HL-60 (cell line): Measurements from ENCODE around the gene ARAP2.

Experiments used
- DNase-seq, 2 experiments: peaks; one replicate each; pipeline ENCODE4 v3.0.0-alpha.2; 2010 to 2020; ENCODE audit warnings: low read depth in 1 of 2, low spot score in 1 of 2
- H3K27ac ChIP-seq: fragments of 250-450 bp; sonication (Bioruptor Pico); replicated peaks from 2 replicates; pipeline ENCODE4 v1.5.1; 2020; ENCODE audit warnings: mild to moderate bottlenecking, moderate library complexity
- H3K27me3 ChIP-seq: fragments of 250-450 bp; sonication (Bioruptor Pico); 2 replicates; pipeline ENCODE4 v1.5.1; 2021; ENCODE audit warnings: mild to moderate bottlenecking, moderate library complexity; ENCODE audit not compliant: insufficient read depth, poor library complexity, severe bottlenecking
- H3K4me3 ChIP-seq: replicated peaks from 2 replicates; pipeline ENCODE4 v1.5.1; 2011; ENCODE audit warnings: mild to moderate bottlenecking, control low read depth, low read length; ENCODE audit not compliant: insufficient read depth
- GABPA ChIP-seq: IDR thresholded peaks from 2 replicates; pipeline ENCODE4 v1.6.1; 2012; ENCODE audit warnings: low read depth
- POLR2AphosphoS5 ChIP-seq: IDR thresholded peaks from 2 replicates; pipeline ENCODE4 v1.6.1; 2012; ENCODE audit warnings: low read depth
- SPI1 ChIP-seq: IDR thresholded peaks from 2 replicates; pipeline ENCODE4 v1.6.1; 2012; ENCODE audit warnings: low read depth, mild to moderate bottlenecking, borderline replicate concordance
- TF ChIP-seq, protein P1 (sequence below): IDR thresholded peaks from 2 replicates; pipeline ENCODE4 v1.6.1; 2012; ENCODE audit warnings: low read depth; ENCODE audit not compliant: insufficient replicate concordance
- TF ChIP-seq, protein P2 (sequence below): IDR thresholded peaks from one replicate; pipeline ENCODE4 v1.5.1; 2011; ENCODE audit warnings: low read length, control low read depth, inconsistent platforms; ENCODE audit not compliant: insufficient read depth

Gene ARAP2

DNA sequence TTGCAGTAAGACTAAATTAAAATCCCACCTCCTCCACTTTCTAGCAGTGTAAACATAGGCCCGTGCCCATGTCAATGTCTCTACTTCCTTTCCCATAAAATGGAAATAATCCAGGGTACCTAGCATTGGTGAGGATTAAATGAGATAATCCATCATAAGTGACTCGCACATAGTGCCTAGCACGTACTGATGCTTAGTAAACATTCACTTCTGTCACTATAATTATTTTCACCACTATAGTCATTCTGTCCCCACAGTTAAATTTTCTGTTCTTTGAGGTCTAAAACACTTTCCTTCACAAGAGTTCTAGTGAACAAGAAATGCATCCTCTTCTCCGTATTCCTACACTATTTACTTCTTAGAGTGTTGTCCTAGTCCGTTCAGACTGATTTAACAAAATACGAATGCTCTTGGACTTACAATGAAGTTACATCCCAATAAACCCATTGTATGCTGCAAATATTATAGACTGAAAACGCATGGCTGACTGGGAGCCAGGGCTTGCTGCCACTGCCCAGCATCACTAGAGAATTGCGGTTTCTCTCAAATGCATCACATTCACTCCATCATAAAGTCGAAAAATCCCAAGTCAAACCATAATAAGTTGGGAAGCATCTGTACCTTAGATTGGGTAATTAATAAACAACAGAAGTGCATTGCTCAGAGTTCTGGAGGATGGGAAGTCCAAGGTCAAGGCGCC, 10.6 kb downstream of the ARAP2 start:
- H3K27ac ChIP-seq = no peak overlapping the region
- no peaks in the 10 kb centered on the region for H3K27me3 ChIP-seq
- DNase-seq = no peak
- TF ChIP-seq GABPA = no peak
- TF ChIP-seq, protein P1, sequence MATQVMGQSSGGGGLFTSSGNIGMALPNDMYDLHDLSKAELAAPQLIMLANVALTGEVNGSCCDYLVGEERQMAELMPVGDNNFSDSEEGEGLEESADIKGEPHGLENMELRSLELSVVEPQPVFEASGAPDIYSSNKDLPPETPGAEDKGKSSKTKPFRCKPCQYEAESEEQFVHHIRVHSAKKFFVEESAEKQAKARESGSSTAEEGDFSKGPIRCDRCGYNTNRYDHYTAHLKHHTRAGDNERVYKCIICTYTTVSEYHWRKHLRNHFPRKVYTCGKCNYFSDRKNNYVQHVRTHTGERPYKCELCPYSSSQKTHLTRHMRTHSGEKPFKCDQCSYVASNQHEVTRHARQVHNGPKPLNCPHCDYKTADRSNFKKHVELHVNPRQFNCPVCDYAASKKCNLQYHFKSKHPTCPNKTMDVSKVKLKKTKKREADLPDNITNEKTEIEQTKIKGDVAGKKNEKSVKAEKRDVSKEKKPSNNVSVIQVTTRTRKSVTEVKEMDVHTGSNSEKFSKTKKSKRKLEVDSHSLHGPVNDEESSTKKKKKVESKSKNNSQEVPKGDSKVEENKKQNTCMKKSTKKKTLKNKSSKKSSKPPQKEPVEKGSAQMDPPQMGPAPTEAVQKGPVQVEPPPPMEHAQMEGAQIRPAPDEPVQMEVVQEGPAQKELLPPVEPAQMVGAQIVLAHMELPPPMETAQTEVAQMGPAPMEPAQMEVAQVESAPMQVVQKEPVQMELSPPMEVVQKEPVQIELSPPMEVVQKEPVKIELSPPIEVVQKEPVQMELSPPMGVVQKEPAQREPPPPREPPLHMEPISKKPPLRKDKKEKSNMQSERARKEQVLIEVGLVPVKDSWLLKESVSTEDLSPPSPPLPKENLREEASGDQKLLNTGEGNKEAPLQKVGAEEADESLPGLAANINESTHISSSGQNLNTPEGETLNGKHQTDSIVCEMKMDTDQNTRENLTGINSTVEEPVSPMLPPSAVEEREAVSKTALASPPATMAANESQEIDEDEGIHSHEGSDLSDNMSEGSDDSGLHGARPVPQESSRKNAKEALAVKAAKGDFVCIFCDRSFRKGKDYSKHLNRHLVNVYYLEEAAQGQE = no peak
- TF ChIP-seq, protein P2, sequence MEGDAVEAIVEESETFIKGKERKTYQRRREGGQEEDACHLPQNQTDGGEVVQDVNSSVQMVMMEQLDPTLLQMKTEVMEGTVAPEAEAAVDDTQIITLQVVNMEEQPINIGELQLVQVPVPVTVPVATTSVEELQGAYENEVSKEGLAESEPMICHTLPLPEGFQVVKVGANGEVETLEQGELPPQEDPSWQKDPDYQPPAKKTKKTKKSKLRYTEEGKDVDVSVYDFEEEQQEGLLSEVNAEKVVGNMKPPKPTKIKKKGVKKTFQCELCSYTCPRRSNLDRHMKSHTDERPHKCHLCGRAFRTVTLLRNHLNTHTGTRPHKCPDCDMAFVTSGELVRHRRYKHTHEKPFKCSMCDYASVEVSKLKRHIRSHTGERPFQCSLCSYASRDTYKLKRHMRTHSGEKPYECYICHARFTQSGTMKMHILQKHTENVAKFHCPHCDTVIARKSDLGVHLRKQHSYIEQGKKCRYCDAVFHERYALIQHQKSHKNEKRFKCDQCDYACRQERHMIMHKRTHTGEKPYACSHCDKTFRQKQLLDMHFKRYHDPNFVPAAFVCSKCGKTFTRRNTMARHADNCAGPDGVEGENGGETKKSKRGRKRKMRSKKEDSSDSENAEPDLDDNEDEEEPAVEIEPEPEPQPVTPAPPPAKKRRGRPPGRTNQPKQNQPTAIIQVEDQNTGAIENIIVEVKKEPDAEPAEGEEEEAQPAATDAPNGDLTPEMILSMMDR = no peak
- no peak for TF ChIP-seq SPI1
- H3K4me3 ChIP-seq = no peak overlapping the region

DNA sequence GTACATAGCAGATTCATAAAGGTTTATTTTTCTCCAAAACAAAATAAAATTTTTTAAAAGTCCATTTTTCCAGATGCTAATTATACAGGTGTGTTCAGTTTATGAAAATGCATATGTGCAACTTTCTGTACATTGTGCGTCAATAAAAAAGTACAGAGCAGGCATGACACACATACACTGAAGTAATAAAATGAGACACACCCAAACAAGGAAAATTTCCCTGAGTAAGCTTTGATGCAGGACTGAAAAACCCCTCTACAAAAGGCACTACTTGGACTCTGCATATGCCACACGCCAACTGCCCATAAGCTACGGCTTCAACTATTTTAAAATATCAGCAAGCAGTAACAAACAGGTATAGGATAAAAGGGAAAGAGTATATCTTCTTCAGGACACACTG, 13.8 kb downstream of the ARAP2 start:
- no peak for DNase-seq
- Histone ChIP-seq H3K4me3 (no peak overlapping the region), H3K27me3 (no peaks in the 10 kb centered on the region), H3K27ac (no peak overlapping the region)
- TF ChIP-seq GABPA (no peak), SPI1 (no peak), POLR2AphosphoS5 (no peak)
- TF ChIP-seq, protein P1 = no peak
- TF ChIP-seq, protein P2 = no peak

DNA sequence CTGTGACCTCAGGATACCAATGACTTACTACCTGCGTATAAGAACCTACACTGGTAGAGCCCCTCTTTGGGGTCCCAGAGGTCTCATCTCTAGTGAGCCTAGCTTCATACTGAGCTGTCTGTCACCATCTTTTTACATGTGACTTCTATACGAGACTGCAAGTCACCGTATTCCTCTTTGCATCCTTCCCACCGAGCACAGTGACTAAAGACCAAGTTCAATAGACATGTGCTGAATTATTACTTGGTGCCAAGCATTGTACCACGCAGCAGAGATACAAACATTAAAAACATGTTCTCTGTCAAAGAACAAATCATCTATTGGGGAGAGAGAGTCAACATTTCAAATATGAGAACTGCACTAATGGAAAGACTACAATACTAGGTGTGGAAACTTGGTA, 16.4 kb downstream of the ARAP2 start:
- Histone ChIP-seq H3K27me3 (no peaks in the 10 kb centered on the region), H3K4me3 (no peak overlapping the region), H3K27ac (no peak overlapping the region)
- no peak for DNase-seq
- TF ChIP-seq POLR2AphosphoS5 = no peak
- TF ChIP-seq SPI1 = no peak
- TF ChIP-seq, protein P2 = no peak
- TF ChIP-seq, protein P1 = no peak
- TF ChIP-seq GABPA = no peak
